Measurements from ENCODE around the gene MCM5. TPM values are rescaled to one million over a fixed set of nuclear protein-coding genes. Genes with fewer than 3 reads are reported as not detected.

The MCM5 gene
- total RNA-seq, 1 experiment from 2014 or later: 194 TPM

DNA sequence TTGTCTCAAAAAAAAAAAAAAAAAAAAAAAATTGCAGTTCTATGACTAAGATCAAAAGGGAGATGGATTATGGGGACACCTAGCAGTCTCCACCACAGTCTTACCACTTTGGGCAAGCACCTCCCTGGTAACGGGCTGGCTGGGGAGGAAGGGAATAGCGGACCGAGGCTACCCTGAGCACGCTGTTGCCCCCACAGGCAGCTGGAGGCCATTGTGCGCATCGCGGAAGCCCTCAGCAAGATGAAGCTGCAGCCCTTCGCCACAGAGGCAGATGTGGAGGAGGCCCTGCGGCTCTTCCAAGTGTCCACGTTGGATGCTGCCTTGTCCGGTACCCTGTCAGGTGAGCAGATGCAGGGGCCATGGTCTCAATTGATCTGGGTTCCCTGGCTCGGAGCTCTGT, 21.2 kb downstream of the MCM5 start:
- 0 out of 2 replicates have a peak, but pooled peaks cover 3% of the 10 kb centered on the region for H4K20me1 ChIP-seq (ENCODE audit: insufficient read depth)
- ChIA-PET RAD21 (ENCODE audit: low non-redundant PET in 1 of 2, low total read pairs in 2 of 2, uncharacterized antibody in 2 of 2, unreplicated experiment in 2 of 2) (no interaction called here), POLR2A (no interaction called here), CTCF (no interaction called here)
- H3K4me1 ChIP-seq (ENCODE audit: control insufficient read depth in 1 of 2, insufficient read depth in 2 of 2, low read length in 2 of 2): peaks cover 7 to 8% of the 10 kb centered on the region in 2 experiments; a peak in 3 of 4 replicates
- no peak overlapping the region for H3K4me2 ChIP-seq (ENCODE audit: low read length)
- H3K9me2 ChIP-seq (ENCODE audit: insufficient read depth): no peaks in the 10 kb centered on the region
- no peak overlapping the region for H3K27ac ChIP-seq (ENCODE audit: low read depth, low read length)
- H2AFZ ChIP-seq (ENCODE audit: low read depth, low read length, poor library complexity, severe bottlenecking): no peak overlapping the region
- no peak for TF ChIP-seq FOSL1 (IDR thresholded peaks at IDR 0.05; ENCODE audit: low read depth)
- no peak for TF ChIP-seq EGR1 (IDR thresholded peaks at IDR 0.05; ENCODE audit: low read depth)
- TF ChIP-seq SP1 (IDR thresholded peaks at IDR 0.05; ENCODE audit: low read depth): no peak
- TF ChIP-seq, protein P1, sequence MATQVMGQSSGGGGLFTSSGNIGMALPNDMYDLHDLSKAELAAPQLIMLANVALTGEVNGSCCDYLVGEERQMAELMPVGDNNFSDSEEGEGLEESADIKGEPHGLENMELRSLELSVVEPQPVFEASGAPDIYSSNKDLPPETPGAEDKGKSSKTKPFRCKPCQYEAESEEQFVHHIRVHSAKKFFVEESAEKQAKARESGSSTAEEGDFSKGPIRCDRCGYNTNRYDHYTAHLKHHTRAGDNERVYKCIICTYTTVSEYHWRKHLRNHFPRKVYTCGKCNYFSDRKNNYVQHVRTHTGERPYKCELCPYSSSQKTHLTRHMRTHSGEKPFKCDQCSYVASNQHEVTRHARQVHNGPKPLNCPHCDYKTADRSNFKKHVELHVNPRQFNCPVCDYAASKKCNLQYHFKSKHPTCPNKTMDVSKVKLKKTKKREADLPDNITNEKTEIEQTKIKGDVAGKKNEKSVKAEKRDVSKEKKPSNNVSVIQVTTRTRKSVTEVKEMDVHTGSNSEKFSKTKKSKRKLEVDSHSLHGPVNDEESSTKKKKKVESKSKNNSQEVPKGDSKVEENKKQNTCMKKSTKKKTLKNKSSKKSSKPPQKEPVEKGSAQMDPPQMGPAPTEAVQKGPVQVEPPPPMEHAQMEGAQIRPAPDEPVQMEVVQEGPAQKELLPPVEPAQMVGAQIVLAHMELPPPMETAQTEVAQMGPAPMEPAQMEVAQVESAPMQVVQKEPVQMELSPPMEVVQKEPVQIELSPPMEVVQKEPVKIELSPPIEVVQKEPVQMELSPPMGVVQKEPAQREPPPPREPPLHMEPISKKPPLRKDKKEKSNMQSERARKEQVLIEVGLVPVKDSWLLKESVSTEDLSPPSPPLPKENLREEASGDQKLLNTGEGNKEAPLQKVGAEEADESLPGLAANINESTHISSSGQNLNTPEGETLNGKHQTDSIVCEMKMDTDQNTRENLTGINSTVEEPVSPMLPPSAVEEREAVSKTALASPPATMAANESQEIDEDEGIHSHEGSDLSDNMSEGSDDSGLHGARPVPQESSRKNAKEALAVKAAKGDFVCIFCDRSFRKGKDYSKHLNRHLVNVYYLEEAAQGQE (IDR thresholded peaks at IDR 0.05; ENCODE audit: low read depth): no peak
- TF ChIP-seq, protein P2, sequence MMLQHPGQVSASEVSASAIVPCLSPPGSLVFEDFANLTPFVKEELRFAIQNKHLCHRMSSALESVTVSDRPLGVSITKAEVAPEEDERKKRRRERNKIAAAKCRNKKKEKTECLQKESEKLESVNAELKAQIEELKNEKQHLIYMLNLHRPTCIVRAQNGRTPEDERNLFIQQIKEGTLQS (IDR thresholded peaks at IDR 0.05): no peak
- no peak for TF ChIP-seq JUND (IDR thresholded peaks at IDR 0.05)
- TF ChIP-seq EZH2phosphoT487 (IDR thresholded peaks at IDR 0.05; ENCODE audit: borderline replicate concordance): no peak
- TF ChIP-seq, protein P3, sequence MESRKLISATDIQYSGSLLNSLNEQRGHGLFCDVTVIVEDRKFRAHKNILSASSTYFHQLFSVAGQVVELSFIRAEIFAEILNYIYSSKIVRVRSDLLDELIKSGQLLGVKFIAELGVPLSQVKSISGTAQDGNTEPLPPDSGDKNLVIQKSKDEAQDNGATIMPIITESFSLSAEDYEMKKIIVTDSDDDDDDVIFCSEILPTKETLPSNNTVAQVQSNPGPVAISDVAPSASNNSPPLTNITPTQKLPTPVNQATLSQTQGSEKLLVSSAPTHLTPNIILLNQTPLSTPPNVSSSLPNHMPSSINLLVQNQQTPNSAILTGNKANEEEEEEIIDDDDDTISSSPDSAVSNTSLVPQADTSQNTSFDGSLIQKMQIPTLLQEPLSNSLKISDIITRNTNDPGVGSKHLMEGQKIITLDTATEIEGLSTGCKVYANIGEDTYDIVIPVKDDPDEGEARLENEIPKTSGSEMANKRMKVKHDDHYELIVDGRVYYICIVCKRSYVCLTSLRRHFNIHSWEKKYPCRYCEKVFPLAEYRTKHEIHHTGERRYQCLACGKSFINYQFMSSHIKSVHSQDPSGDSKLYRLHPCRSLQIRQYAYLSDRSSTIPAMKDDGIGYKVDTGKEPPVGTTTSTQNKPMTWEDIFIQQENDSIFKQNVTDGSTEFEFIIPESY (IDR thresholded peaks at IDR 0.05; ENCODE audit: extremely low read depth, insufficient replicate concordance, low read length): no peak
- TF ChIP-seq YY1 (IDR thresholded peaks at IDR 0.05; ENCODE audit: extremely low read depth, insufficient replicate concordance, low read depth, low read length): no peak
- no peak for TF ChIP-seq RAD21 (IDR thresholded peaks at IDR 0.05; ENCODE audit: low read depth)
- TF ChIP-seq, protein P4, sequence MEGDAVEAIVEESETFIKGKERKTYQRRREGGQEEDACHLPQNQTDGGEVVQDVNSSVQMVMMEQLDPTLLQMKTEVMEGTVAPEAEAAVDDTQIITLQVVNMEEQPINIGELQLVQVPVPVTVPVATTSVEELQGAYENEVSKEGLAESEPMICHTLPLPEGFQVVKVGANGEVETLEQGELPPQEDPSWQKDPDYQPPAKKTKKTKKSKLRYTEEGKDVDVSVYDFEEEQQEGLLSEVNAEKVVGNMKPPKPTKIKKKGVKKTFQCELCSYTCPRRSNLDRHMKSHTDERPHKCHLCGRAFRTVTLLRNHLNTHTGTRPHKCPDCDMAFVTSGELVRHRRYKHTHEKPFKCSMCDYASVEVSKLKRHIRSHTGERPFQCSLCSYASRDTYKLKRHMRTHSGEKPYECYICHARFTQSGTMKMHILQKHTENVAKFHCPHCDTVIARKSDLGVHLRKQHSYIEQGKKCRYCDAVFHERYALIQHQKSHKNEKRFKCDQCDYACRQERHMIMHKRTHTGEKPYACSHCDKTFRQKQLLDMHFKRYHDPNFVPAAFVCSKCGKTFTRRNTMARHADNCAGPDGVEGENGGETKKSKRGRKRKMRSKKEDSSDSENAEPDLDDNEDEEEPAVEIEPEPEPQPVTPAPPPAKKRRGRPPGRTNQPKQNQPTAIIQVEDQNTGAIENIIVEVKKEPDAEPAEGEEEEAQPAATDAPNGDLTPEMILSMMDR (IDR thresholded peaks at IDR 0.05 in 2 of 3, conservative IDR thresholded peaks at IDR 0.05 in 1 of 3; ENCODE audit: borderline replicate concordance in 1 of 3, insufficient read depth in 1 of 3, low read depth in 2 of 3, low read length in 2 of 3): no peak
- no peak for TF ChIP-seq EZH2 (IDR thresholded peaks at IDR 0.05)
- TF ChIP-seq SRF (IDR thresholded peaks at IDR 0.05; ENCODE audit: low read depth): no peak
- no peak for TF ChIP-seq ZNF274 (IDR thresholded peaks at IDR 0.05; ENCODE audit: low read depth, low read length)
- no peak overlapping the region for H3K4me3 ChIP-seq (replicated peaks in 1 of 2; ENCODE audit: low read depth in 1 of 2, low read length in 2 of 2)
- 0 out of 2 replicates have a peak, but pooled peaks cover 4% of the 10 kb centered on the region for H3K79me2 ChIP-seq (ENCODE audit: insufficient read depth, low read length)
- no peak for DNase-seq (ENCODE audit: low read depth, low spot score)
- no TSS peak for BruUV-seq (replicated peaks)
- H3K27me3 ChIP-seq (ENCODE audit: insufficient read depth, low read length): no peaks in the 10 kb centered on the region
- peaks cover 22 to 91% of the 10 kb centered on the region in 2 experiments for H3K36me3 ChIP-seq (ENCODE audit: control insufficient read depth in 1 of 2, insufficient read depth in 2 of 2, low read length in 2 of 2)
- no peaks in the 10 kb centered on the region for H3K9me3 ChIP-seq (ENCODE audit: control insufficient read depth in 1 of 2, insufficient read depth in 1 of 2, low read depth in 1 of 2, low read length in 2 of 2)
- intact Hi-C loops (cut with micrococcal nuclease): no loop called here
- H3K9ac ChIP-seq (ENCODE audit: low read length): no peak overlapping the region
- ATAC-seq: no peak

Data from HCT116 (cell line).